NCI-H524 treated with DMSO at 0.1 percent for 48 hours (cell line): ENCODE measurements around the gene SPATA25.
"Not testable (repeated sequence)": the region's sequence is repeated elsewhere in the genome, so short reads cannot be mapped to it uniquely, and the experiment has no call there.

Source experiments
- DNase-seq: peaks from one replicate; lab custom pipeline; 2025; lab: John Stamatoyannopoulos, UW

The SPATA25 gene

DNA sequence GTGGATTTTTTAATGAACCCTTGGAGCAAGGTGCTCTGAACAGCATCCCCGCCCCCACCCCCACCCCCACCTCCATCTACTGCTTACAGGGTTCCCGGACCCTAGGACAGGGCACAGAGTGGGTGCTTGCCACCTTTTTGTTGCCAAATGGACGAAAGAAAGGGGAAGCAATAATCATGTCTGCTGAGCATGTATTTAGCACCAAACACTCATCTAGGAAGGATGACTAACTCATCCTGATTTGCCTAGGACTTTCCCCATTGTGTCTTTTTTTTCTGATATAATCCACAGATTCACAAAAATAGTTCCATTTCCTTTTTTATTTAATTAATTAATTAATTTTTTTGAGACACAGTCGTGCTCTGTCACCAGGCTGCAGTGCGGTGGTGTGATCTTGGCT, 25.7 kb upstream of the SPATA25 start:
- no peak for DNase-seq

DNA sequence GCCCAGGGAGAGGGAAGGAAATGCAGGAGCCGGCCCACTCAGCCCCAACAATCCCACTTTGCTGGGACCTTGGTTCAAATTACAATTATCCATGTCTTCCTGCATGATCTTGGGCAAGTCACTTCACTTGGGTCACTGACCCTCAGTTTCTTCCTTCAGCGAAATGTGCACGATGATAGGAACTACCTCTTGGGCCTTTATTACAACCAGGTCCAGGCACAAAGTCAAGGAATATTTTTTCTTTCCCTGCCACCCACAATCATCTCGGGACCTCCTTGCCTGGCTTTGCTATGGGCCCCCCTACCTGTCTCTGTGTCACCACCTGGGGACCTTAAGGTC, 24.9 kb upstream of the SPATA25 start:
- DNase-seq: no peak

DNA sequence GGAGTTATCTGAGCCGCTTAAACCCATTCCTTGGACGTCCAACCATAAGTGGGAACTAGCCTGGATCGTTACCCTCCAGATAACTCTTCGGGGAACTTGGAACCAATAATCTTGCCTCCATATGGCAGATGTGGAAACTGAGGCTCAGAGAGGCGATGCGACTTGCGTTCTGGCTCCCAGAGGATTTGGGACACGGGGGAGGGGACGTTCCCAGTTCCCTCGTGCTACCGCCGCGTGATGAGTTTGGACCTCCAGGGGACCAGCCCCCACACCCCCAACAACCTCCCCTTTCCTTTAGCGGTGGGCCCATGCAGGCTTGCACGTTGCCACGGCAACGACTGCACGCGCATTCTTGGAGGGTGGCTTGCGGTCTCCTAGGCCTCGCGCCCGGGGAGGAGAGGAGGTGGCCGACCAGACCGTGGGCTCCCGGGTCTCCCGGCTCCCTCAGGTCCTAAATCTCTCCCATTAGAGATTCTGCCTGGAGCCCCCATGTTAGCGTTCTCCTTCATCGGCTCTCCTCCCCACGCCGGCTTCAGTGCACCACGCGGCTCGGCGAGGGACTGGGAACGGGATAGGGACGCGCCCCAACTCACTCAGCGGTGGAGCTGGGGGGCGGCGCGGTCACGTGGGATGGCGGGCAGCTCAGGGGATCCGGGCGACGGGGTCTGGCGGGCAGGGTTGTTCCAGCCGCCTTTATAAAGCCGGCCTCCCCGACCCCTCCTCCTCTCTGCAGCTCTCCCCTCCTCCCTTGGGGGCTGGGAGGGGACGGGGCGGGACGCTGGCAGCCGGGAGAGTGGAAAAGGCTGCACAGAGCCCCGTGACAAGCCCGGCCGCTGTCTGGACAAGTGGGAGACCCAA, 24.3 kb upstream of the SPATA25 start, which contains the start of gene PLTP:
TSS of gene PLTP (minus strand) at position 670 of the 858 bp plus-strand sequence. CDS start 703 bp downstream, outside the sequence.
- no peak for DNase-seq

DNA sequence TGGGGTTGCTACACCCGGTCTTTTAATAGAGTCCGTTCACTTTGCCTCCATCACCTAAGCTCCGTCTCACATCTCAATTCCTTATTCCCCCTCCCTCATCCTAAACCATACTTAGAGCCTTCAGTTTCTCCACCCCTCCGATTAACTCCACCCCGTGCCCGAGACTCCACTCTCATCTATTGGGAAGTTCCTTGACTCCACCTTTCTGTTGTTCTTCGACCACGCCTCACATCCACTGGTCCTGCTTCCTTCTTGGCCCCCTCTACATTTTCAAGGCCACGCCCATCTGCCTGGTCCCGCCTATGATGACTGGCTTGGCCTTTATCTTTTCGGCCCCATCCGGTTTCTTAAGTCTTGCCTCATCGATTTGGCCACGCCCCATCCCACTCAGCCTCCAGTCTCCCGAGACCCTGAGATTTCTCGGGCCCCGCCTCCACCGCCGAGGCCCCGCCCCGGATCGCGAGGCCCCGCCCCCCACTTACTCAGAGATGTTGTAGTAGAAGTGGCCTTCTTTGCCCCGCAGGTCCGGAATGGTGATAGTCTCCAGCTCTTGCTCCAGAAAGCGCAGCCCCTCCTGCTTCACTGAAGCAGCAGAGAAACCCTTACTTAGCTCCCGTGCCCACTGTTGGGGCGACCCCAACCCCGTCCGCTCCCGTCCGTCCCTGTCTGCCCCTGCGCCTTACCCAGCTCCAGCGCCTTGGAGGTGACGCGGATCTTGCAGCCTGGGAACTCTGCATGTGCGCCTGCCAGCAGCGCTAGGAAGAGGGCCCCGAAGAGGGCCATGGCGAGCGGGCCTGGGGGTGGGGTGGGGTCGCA, 23.5 kb upstream of the SPATA25 start:
- no peak for DNase-seq

DNA sequence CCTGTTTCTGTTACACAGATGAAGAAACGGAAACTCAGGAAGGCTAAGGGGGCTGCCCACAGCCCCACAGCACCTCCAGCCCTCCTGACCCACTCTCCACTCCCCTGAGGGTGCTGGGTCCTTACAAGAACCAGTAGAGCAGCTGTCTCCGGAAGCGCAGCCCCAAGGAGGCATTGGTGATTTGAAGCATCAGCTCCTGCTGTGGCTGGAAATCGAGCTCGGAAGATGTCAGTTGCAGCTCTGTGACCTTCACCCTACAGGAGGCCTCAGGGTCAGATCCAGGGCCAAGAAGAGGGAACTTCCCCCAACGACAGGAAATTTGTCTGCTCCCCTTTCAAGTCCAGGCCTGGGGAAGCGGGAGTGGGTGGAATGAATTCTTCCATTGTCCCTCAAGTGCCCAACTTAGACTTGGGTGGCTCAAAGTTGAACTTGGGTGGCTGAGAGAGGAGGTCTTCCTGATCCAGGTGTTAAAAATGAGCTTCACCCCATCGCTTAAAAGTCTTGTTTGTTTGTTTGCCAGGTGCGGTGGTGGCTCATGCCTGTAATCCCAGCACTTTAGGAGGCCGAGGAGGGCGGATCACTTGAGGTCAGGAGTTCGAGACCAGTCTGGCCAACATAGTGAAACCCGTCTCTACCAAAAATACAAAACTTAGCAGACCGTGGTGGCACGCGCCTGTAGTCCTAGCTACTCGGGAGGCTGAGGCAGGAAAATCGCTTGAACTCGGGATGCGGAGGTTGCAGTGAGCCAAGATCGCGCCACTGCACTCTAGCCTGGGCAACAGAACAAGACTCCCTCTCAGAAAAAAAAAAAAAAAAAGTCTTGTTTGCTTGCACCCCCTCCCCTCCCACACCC, 22.6 kb upstream of the SPATA25 start:
- DNase-seq: no peak

DNA sequence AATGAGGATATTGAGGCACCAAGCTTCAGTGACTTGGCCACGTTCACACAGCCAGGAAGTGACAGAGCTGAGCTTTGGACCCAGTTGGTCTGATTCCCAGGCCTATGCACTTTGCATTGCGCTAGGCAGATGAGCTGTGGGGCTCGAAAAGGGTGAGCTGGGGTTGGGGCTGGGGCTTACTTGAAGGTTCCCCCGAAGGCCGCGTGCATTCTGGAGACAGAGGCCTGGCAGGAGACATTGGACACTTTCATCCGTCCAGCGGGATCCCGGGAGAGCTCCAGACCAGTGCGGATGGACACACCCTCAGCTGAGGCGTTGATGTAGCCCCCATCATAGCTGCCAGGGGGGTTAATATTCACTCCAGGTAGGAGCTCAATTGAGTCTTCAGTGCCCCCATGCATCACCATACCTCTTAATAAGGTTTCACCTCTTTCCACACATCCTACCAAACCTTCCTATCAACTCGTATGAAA, 21.9 kb upstream of the SPATA25 start:
- DNase-seq: no peak

DNA sequence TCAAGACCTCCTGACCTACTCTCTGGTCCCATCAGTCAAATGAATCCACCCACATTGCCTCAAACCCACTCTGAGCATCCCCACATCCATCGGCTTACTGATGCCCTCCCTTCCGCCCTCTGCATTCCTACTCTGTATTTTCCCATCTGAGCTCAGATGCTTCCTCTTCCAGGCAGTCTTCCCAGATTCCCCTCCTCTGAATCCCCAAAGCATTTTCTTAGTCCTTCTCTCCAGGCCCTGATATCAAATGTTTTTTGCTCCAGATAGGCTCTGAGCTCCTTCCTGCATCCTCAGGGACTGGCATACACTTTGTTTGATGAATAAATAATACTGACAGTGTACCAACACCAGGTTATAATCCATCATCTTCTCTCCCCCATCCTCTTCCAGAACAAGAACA, 20.7 kb upstream of the SPATA25 start:
- DNase-seq: no peak

DNA sequence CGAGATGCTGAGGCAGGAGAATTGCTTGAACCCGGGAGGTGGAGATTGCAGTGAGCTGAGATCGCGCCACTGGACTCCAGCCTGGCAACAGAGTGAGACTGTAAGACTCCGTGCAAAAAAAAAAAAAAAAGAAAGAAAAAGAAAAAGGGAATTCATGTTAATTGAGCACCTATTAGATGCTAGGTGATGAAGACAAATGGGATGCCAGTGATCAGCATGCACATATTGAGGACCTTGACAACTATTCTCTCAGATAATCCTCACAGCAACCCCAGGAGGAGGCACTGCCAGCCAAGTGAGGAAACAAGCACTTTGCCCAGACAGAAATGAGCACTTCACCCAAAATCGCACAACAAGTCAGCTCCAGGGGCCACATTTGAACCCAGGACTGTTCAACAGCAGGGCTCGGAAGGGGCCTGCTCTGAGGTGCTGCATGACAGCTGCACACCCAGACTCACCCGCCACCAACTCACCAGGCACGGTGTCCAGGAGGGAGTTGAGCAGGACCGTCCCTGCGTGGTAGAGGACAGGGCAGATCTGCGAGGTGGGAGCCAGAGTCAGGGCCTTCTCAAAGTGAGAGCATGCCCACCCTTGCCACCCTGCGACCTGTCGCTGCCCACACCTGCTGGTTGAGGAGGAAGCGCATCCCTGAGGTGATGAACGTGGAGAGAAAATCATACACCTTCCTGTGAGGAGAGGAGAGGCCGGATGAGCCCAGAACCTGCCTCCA, 20.0 kb upstream of the SPATA25 start:
- DNase-seq: no peak

DNA sequence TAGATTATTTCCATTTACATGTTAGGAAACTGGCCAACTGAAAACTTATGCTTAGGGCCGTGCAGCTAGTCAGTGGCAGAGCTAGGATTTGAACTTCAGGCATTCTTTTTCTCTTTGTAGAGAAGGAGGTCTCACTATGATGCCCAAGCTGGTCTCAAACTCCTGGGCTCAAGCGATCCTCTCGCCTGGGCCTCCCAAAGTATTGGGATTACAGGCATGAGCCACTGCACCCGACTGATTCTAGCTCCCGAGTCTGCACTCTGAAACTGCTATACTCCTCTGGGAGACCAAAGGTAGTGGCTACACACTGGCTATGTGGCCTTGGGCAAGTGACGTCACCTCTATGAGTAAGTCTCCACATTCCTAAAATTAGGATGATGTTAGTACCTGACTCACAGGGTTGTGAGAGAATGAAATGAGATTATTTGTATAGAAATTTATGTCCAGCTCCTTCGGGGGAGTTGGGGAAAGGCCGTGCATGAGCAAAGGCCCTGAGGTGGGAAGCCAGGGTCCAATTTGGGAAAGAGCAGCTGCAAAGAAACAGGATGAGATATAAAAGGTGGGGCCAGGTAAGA, 18.2 kb upstream of the SPATA25 start:
- DNase-seq: no peak

DNA sequence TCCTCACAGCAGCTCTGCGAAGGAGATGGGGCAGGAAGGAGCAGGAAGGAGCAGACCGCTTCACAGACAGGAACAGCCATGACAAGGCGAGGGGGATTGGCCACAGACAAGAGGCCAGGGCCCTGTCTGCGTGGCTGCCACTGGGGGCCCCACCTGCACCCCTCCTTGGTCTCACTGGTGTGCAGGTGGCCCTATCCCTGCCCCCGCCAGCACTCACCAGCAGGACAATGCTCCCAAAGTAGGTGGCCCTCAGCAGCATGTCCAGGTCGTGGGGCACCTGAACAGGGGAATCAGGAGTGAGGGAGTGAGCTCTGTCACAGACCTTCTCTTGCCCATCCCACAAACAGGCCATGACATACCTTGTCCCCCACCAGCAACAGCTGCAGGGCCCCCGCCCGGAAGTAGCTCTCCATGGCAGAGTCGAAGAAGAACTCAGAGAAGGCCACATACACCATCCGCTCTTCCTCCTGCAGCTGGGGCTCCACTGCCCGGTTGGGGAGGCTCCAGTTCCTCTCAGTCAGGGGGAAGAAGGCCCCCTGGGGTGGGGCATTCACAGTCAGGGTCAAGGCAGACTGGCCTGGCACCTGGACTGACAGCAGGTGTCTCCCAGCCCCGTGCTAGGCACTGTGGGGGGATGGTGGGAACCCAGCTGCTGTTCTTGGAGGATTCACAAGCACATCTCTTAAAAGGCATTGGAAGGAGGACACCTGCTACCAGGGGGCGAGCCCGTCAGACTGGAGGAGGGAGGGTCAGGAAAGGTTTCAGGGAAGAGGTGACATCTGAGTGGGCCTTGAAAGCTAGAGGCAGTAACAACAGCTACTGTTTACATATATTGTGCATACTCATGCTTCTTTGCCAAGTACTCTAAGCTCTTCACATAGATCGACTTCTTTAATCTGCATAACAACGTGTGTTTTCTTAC, 17.4 kb upstream of the SPATA25 start:
- DNase-seq: no peak

DNA sequence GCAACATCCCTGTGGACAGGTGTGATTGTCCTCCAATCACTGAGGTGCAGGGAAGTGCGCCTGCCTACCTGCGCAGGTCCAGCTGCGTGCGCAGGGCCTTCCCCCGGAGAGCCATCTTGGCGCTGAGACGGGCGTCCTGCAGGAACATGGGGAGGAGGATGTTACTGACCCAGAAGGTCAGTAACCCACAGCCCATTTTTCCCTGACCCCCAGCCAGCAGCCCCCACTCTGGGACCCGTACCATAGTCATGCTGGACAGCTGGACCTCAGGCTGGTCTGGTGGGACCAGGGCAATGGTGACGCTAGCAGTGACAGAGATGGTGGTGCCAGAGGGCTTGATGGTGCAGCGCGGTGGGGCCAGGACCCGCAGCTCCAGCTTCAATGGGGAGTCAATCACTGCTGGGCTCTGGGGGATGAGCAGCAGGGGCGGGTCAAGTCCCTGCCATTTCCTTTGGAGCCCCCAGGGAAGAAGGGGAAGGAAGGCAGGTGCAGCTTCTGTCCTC, 14.8 kb upstream of the SPATA25 start:
- no peak for DNase-seq

DNA sequence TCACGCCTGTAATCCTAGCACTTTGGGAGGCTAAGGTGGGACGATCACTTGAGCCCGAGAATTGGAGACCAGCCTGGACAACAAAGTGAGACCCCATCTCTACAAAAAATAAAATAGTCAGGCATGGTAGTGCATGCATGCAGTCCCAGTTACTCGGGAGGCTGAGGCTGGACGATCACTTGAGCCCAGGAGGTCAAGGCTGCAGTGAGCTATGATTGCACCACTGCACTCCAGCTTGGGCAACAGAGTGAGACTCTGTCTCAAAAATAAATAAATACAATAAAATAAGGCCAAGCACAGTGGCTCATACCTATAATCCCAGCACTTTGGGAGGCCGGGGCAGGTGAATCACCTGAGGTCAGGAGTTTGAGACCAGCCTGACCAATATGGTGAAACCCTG, 13.9 kb upstream of the SPATA25 start:
- not testable (repeated sequence) for DNase-seq

DNA sequence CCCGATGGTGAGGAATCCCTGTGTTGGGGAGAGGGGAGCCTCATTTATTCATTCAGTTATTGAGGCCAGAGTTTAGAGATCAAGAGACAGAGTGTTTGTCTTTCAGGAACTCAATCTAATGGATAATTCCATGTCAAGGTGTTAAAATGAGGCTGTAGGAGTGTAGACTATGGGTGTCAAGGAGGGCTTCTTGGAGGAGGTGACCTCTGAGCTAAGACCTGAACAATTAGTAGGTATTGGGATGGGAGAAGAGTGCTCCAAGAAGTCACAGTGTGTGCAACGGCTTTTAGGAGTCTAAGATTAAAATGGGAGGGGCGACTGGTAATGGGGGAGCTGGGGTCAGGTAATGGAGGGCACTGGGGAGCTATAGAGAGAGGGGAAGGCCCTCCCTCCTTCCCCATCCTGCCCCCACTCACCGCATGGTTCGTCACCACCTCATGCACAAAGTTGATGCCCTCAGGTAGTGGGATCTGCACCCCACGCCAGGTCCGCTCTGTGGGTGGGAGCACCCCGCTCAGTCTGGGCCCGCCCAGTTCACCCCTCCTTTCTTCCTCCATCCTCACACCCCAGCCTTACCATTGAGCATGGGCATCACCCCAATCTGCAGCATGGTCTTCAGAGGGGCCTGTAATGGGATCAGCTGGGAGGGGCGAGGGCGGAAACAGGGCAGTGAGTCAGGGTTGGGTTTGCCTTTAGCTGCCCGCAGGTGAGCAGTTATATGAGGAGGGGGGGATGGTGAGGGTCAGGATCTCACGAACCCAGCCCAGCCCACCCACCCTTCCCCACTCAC, 11.8 kb upstream of the SPATA25 start:
- no peak for DNase-seq

DNA sequence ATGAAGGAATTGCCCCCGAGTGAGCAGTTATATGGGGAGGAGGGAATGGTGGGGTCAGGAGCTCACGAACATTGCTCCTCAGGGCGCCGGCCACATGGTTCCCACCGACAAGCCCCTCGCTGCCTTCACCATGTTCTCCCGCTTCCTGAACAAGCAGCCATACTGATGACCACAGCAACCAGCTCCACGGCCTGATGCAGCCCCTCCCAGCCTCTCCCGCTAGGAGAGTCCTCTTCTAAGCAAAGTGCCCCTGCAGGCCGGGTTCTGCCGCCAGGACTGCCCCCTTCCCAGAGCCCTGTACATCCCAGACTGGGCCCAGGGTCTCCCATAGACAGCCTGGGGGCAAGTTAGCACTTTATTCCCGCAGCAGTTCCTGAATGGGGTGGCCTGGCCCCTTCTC, 10.9 kb upstream of the SPATA25 start:
- DNase-seq: no peak

DNA sequence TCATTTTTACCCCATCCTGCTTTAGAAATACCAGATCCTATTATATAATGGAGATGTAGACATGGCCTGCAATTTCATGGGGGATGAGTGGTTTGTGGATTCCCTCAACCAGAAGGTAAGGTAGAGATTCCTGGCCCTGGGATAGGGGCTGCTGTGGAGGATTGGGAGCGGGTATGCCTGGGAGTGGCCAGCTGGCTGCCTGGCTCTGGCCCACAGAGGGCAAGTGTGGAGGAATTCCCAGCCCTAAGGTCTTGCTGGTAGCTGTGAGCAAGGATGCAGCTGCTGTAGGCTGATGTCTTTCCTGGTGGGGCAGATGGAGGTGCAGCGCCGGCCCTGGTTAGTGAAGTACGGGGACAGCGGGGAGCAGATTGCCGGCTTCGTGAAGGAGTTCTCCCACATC, 10.3 kb upstream of the SPATA25 start:
- DNase-seq: no peak

DNA sequence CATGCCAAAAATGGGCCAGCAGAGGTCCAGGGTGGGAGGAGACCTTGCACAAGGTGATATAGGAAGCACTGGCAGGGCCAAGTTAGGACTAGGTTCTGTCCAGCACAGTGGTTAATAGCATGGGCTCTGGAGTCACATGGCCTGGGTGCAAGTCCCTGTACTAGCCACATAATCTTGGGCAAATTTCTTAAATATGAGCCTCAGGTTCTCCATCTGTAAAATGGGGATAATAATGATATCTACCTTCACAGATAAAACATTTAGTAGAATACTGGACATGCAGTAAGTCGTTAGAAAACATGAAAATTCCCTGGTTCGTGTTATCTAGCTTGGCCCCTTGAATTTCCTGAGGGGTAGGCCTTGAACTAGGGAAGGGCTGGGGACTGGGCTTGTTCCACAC, 9.9 kb upstream of the SPATA25 start:
- no peak for DNase-seq

DNA sequence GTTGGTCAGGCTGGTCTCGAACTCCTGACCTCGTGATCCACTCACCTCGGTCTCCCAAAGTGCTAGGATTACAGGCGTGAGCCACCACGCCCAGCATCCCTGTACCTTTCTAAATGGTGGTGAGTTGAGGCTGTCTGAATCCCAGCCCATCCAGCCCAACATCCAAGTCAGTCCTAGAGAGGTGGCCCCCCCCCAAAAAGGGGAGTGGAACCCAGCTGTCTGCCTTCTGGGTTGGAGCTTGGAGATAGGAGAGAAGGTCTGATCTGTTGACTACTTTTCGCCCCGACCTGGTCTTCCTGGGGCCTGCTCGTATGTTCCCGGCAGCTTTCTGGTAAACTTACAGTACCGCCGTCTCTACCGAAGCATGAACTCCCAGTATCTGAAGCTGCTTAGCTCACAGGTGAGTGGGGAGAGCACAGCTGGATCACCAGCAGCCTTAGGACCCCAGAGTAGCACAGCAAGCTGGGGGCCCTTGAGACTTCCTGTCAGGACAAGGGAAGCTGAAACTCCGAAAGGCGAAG, 9.3 kb upstream of the SPATA25 start:
- DNase-seq: no peak

DNA sequence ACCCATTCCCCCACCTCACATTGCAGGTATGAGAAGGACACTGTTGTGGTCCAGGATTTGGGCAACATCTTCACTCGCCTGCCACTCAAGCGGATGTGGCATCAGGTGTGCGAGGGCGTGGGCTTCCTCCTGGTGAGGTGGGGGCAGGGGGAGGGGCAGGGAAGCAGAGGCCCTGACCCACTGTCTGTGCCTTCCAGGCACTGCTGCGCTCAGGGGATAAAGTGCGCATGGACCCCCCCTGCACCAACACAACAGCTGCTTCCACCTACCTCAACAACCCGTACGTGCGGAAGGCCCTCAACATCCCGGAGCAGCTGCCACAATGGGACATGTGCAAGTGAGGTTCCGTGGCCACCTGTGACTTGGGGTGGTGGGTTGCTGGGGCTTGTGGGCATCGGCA, 7.4 kb upstream of the SPATA25 start:
- DNase-seq: no peak

DNA sequence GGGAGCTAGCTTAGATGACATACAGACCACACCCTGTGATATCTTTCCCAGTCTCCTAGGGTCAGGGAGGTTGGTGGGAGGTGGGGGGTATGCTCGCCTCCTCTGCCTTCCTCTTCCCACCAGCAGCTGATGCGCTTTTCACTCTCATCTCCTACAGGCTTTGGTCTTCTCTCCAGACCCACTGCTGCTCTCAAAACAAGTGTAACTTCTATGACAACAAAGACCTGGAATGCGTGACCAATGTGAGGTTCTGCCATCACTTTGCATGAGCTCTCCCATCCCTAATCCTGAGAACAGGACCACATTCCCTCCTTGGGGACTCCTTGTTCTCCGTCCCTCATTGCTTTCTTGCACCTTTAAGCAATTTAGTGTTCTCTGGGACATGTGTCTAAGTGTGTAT, 6.4 kb upstream of the SPATA25 start:
- DNase-seq: no peak
